Measurements from ENCODE around the gene NKX1-1. TPM values are rescaled to one million over a fixed set of nuclear protein-coding genes. Genes with fewer than 3 reads are reported as not detected.

Gene NKX1-1
- total and polyA plus RNA-seq, 2 donors (not counting 1 experiment from before 2014, with no cell fraction given): not detected

DNA sequence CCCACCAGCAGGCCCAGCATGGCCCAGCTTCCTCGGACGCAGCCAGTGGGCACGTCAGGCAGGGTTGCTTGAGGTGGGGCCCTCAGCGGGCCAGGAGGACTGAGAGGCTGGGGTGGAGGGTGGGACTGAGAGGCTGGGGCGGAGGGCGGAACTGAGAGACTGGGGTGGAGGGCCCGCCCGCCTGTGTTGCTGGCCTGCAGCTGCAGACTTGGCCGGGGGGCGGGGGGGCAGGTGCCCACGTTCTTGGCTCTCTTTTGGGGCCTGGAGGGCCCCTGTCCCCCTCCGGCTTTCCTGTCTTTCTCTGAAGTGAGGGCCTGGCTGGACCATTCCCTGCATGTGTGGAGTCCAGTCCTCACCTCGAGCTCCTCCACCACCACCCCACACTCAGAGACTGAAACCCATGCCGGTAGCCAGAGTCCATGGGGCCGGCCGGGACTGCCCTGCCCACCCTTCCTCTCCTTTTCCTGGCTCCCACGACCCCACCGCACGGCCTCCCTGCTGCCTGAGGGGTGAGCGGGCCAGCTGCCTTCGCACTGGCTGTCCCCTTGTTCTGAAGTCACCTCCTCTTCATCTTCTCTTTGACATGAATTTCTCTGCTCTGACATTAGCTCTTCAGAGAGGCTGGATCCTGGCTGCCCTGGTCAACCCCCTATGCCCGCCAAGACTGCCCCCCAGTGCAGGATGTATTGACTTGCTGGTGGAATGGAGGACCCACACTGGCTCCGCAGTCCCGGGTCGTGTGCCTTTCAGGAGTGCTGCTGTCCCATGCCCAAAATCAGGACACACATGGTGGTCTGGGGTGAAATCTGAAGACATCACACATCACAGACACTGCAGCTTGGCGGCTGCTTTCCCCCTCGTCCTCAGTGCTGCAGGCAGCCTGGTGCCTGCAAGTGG lies 10.1 kb upstream of the NKX1-1 start:
- H3K4me2 ChIP-seq (ENCODE audit: extremely low read depth, insufficient read depth, low read length): no peak overlapping the region
- TF ChIP-seq EZH2 (IDR thresholded peaks at IDR 0.05; ENCODE audit: low read length, missing control alignments): no peak
- TF ChIP-seq, protein P1, sequence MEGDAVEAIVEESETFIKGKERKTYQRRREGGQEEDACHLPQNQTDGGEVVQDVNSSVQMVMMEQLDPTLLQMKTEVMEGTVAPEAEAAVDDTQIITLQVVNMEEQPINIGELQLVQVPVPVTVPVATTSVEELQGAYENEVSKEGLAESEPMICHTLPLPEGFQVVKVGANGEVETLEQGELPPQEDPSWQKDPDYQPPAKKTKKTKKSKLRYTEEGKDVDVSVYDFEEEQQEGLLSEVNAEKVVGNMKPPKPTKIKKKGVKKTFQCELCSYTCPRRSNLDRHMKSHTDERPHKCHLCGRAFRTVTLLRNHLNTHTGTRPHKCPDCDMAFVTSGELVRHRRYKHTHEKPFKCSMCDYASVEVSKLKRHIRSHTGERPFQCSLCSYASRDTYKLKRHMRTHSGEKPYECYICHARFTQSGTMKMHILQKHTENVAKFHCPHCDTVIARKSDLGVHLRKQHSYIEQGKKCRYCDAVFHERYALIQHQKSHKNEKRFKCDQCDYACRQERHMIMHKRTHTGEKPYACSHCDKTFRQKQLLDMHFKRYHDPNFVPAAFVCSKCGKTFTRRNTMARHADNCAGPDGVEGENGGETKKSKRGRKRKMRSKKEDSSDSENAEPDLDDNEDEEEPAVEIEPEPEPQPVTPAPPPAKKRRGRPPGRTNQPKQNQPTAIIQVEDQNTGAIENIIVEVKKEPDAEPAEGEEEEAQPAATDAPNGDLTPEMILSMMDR (conservative IDR thresholded peaks at IDR 0.05 in 1 of 2, IDR thresholded peaks at IDR 0.05 in 1 of 2; ENCODE audit: low read depth in 1 of 2, low read length in 2 of 2): no peak
- H3K9me3 ChIP-seq (ENCODE audit: control insufficient read depth, insufficient read depth, low read depth, low read length): no peaks in the 10 kb centered on the region
- no peak overlapping the region for H2AFZ ChIP-seq (ENCODE audit: low read length)
- H3K27me3 ChIP-seq (ENCODE audit: control insufficient read depth, insufficient read depth, low read length): peaks cover 6% of the 10 kb centered on the region
- no peaks in the 10 kb centered on the region for H3K36me3 ChIP-seq (ENCODE audit: control insufficient read depth, insufficient read depth, low read length)
- no peak for DNase-seq (ENCODE audit: low read depth in 2 of 2)
- H3K4me3 ChIP-seq (replicated peaks in 1 of 4; ENCODE audit: control extremely low read depth in 1 of 4, insufficient read depth in 1 of 4, low read depth in 3 of 4, low read length in 4 of 4): no peak overlapping the region
- no peak overlapping the region for H3K9ac ChIP-seq (ENCODE audit: insufficient read depth, low read length)
- H4K20me1 ChIP-seq (ENCODE audit: control insufficient read depth, extremely low read depth, insufficient read depth, low read length): no peaks in the 10 kb centered on the region
- H3K79me2 ChIP-seq (ENCODE audit: control insufficient read depth, insufficient read depth, low read length): no peaks in the 10 kb centered on the region
- no peak overlapping the region for H3K27ac ChIP-seq (ENCODE audit: insufficient read depth, low read length)
- H3K4me1 ChIP-seq (ENCODE audit: control insufficient read depth, extremely low read depth, insufficient read depth, low read length): no peaks in the 10 kb centered on the region

DNA sequence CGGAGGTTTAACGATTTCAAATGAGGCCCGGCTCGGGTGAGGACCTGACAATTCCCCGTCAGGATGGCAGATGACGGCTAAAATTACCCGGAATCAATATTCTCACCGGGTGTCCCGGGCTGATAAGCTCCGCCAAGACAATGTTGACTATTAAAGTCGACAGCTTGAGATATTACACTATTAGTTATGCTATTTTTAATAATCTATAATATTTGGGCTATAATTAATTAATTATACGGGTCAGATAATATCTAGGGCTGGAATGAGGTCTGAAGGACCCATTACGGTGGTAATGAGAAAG lies 9.4 kb upstream of the NKX1-1 start:
- no peak for DNase-seq (ENCODE audit: low read depth in 2 of 2)
- Histone ChIP-seq H3K36me3 (ENCODE audit: control insufficient read depth, insufficient read depth, low read length) (no peaks in the 10 kb centered on the region), H3K4me1 (ENCODE audit: control insufficient read depth, extremely low read depth, insufficient read depth, low read length) (no peaks in the 10 kb centered on the region), H2AFZ (ENCODE audit: low read length) (no peak overlapping the region), H3K9me3 (ENCODE audit: control insufficient read depth, insufficient read depth, low read depth, low read length) (no peaks in the 10 kb centered on the region), H3K79me2 (ENCODE audit: control insufficient read depth, insufficient read depth, low read length) (no peaks in the 10 kb centered on the region), H3K27me3 (ENCODE audit: control insufficient read depth, insufficient read depth, low read length) (peaks cover 6% of the 10 kb centered on the region), H4K20me1 (ENCODE audit: control insufficient read depth, extremely low read depth, insufficient read depth, low read length) (no peaks in the 10 kb centered on the region), H3K9ac (ENCODE audit: insufficient read depth, low read length) (no peak overlapping the region), H3K27ac (ENCODE audit: insufficient read depth, low read length) (no peak overlapping the region), H3K4me2 (ENCODE audit: extremely low read depth, insufficient read depth, low read length) (no peak overlapping the region), H3K4me3 (replicated peaks in 1 of 4; ENCODE audit: control extremely low read depth in 1 of 4, insufficient read depth in 1 of 4, low read depth in 3 of 4, low read length in 4 of 4) (no peak overlapping the region)
- TF ChIP-seq, protein P1 (conservative IDR thresholded peaks at IDR 0.05 in 1 of 2, IDR thresholded peaks at IDR 0.05 in 1 of 2; ENCODE audit: low read depth in 1 of 2, low read length in 2 of 2): no peak
- TF ChIP-seq EZH2 (IDR thresholded peaks at IDR 0.05; ENCODE audit: low read length, missing control alignments): no peak

DNA sequence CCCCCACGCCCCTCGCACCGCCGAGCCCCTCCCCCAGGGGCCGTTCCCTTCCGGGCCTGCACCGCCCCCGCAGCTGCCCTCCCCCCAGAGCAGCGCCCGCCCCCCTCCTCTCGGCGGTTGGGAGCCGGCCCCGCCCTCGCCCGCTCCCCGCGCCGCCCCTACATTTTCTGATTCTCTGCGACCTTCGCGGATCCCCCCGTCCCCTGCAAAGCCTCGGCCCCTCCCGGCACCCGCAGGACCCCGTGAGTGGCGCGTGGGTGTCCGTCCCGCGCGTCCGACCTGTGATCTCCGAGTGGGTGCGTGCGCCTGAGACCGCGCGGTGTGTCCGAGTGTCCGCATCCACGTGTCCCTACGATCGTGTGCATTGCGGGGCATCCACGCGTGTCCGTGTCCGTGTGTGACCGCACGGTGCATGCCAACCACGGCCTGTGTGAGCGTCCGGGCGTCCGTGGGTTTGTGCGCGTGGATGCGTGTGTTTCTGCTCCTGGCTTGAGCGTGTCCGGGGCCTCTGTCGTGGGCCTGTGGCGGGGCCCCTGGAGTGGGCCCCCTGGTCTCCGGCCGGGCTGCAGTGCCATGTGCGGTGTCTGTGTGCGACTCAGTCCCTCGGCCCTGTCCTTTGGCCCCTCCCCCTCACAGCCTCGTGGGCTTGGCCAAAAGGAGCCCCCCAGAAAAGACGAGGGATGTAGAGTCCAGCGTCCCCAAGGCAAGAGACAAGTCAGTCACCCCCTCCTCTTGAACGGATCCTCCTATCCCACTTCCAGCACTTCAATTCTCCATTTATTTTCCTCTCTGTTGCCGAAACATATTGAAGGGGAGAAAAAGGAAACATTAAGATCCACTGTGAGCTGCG lies 8.8 kb upstream of the NKX1-1 start:
- Histone ChIP-seq H3K9ac (ENCODE audit: insufficient read depth, low read length) (no peak overlapping the region), H3K4me1 (ENCODE audit: control insufficient read depth, extremely low read depth, insufficient read depth, low read length) (no peaks in the 10 kb centered on the region), H4K20me1 (ENCODE audit: control insufficient read depth, extremely low read depth, insufficient read depth, low read length) (no peaks in the 10 kb centered on the region), H2AFZ (ENCODE audit: low read length) (no peak overlapping the region), H3K27me3 (ENCODE audit: control insufficient read depth, insufficient read depth, low read length) (peaks cover 6% of the 10 kb centered on the region), H3K27ac (ENCODE audit: insufficient read depth, low read length) (no peak overlapping the region), H3K79me2 (ENCODE audit: control insufficient read depth, insufficient read depth, low read length) (no peaks in the 10 kb centered on the region), H3K4me3 (replicated peaks in 1 of 4; ENCODE audit: control extremely low read depth in 1 of 4, insufficient read depth in 1 of 4, low read depth in 3 of 4, low read length in 4 of 4) (no peak overlapping the region), H3K36me3 (ENCODE audit: control insufficient read depth, insufficient read depth, low read length) (no peaks in the 10 kb centered on the region), H3K9me3 (ENCODE audit: control insufficient read depth, insufficient read depth, low read depth, low read length) (no peaks in the 10 kb centered on the region), H3K4me2 (ENCODE audit: extremely low read depth, insufficient read depth, low read length) (no peak overlapping the region)
- no peak for DNase-seq (ENCODE audit: low read depth in 2 of 2)
- TF ChIP-seq, protein P1 (conservative IDR thresholded peaks at IDR 0.05 in 1 of 2, IDR thresholded peaks at IDR 0.05 in 1 of 2; ENCODE audit: low read depth in 1 of 2, low read length in 2 of 2): no peak
- TF ChIP-seq EZH2 (IDR thresholded peaks at IDR 0.05; ENCODE audit: low read length, missing control alignments): peak; percentile 35
